HepG2 (cell line): ENCODE data around the gene XRCC1. TPM values are rescaled to one million over a fixed set of nuclear protein-coding genes. Genes with fewer than 3 reads are reported as not detected.

Source experiments
- CEBPZ ChIP-seq: IDR thresholded peaks from 2 replicates; pipeline ENCODE4 v1.6.1; 2012; ENCODE audit warnings: low read length, improper control_type of control experiment
- CREM ChIP-seq, 2 experiments: sonication (generic) in 1 of 2; formaldehyde crosslinking in 1 of 2; IDR thresholded peaks; 2 replicates each; pipeline versions ENCODE4 v1.4.0 to v1.6.1; 2016 to 2020; ENCODE audit warnings: antibody characterized with exemption in 1 of 2, mild to moderate bottlenecking in 1 of 2, missing genetic modification reagents in 1 of 2
- ELK4 ChIP-seq: sonication (generic); formaldehyde crosslinking; IDR thresholded peaks from 2 replicates; pipeline ENCODE4 v1.9.0; 2021; ENCODE audit warnings: missing genetic modification reagents, borderline replicate concordance
- MYPOP ChIP-seq: sonication (generic); formaldehyde crosslinking; IDR thresholded peaks from 2 replicates; pipeline ENCODE4 v1.8.1; 2023; ENCODE audit warnings: mild to moderate bottlenecking, moderate library complexity, missing genetic modification reagents
- REPIN1 ChIP-seq: sonication (generic); formaldehyde crosslinking; IDR thresholded peaks from 2 replicates; pipeline ENCODE4 v1.8.0; 2022; ENCODE audit warnings: missing genetic modification reagents, low read depth, mild to moderate bottlenecking, borderline replicate concordance
- SAFB2 ChIP-seq: sonication (generic); formaldehyde crosslinking; IDR thresholded peaks from 2 replicates; pipeline ENCODE4 v1.5.1; 2020; ENCODE audit warnings: missing genetic modification reagents, low read depth, mild to moderate bottlenecking, borderline replicate concordance
- UBTF ChIP-seq: sonication (generic); formaldehyde crosslinking; IDR thresholded peaks from 2 replicates; pipeline ENCODE4 v1.4.0; 2020; ENCODE audit warnings: mild to moderate bottlenecking, missing genetic modification reagents
- ZBTB26 ChIP-seq: IDR thresholded peaks from 2 replicates; pipeline ENCODE4 v1.6.1; 2016; ENCODE audit warnings: missing compliant biosample characterization, missing genetic modification reagents, borderline replicate concordance
- ZNF263 ChIP-seq: sonication (generic); formaldehyde crosslinking; IDR thresholded peaks from 2 replicates; pipeline ENCODE4 v1.4.0; 2020; ENCODE audit warnings: missing genetic modification reagents
- ZNF44 ChIP-seq: sonication (generic); formaldehyde crosslinking; IDR thresholded peaks from 2 replicates; pipeline ENCODE4 v1.5.1; 2020; ENCODE audit warnings: mild to moderate bottlenecking, missing genetic modification reagents
- ZNF761 ChIP-seq: sonication (generic); formaldehyde crosslinking; conservative IDR thresholded peaks from 2 replicates; pipeline ENCODE4 v1.4.0; 2020; ENCODE audit warnings: mild to moderate bottlenecking, missing genetic modification reagents
- polyA plus RNA-seq, 8 experiments: library from polyadenylated mRNA; depleted of rRNA in 3 of 8; stranded (reverse) in 7 of 8; unstranded in 1 of 8; fragments of >200 nt; fragmentation: Illumina TruSeq in 4 of 8; extraction: Trizol in 4 of 8; gene quantifications; 2 replicates each; pipeline versions ENCODE4 v1.2.1 to v1.2.3, GENCODE V29; 2011 to 2016; ENCODE audit warnings: low read depth in 4 of 8, missing spikeins in 1 of 8, mixed read lengths in 1 of 8; ENCODE audit not compliant: insufficient read depth in 1 of 8
- total RNA-seq, 5 experiments: library from RNA; depleted of rRNA; stranded (reverse); fragments of >200 nt; fragmentation: Illumina TruSeq; extraction: Trizol; gene quantifications; 2 replicates each; pipeline ENCODE4 v1.2.3, GENCODE V29; 2016; ENCODE audit warnings: low read depth in 1 of 5
- TF ChIP-seq, protein P1 (sequence below): sonication (generic); formaldehyde crosslinking; IDR thresholded peaks from 2 replicates; pipeline ENCODE4 v1.8.1; 2022; ENCODE audit warnings: low read depth, mild to moderate bottlenecking, missing genetic modification reagents

Gene XRCC1
- total and polyA plus RNA-seq, 2 of the 13 experiments (the other 11 are each of a cell fraction or from before 2014, with no cell fraction given), result 24.7 to 26.3 TPM

DNA sequence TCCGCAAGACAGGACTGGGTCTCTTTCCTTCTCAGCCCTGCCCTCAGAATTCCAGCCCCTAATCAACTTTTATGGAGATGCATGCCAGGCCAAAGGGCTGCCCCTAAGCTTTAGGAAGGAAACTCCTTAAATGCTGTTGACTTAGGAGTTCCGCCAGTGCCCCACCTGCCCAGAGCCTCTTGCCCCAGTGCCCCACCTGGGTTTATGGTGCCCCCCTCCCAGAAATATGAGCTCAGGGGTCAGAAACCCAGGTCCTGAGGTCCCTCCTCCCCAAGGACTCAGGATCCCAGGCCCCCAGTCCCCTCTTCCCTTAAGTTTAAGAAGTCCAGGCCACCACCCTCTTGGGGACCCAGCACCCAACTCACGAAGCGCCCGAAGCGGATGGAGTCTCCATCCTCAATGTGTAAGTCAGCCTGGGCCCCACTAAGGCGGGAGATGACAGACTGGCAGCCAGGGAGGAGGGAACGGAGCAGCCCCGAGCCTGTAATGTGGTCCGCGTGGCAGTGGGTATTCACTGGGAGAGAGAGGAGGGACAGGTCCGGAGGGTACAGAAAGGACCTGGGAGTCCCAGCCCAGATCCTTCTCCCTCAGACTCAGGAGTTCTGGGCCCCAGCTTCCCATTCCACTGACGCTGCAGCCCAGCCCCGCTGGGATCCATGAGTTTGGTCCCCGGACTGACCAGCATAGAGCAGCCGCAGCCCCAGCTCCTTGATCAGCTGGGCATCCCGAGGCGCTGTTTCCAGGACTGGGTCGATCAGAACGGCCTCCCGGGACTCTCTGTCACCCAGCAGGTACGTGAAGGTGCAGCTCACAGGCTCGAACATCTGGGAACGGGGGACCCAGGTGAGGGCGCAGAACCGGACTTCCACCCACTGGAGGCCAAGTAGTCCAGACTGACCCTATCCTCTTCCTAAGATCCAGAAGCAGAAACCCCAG lies 49.2 kb downstream of the XRCC1 start (continued):
- TF ChIP-seq UBTF, result peak; percentile 46; the same call in 1 of the 2 replicates
- peak; percentile 48; the same call in 1 of the 2 replicates for TF ChIP-seq ZNF263
- peak; percentile 24; the same call in 1 of the 2 replicates for TF ChIP-seq ZNF761 (CRISPR knock-in tag)
- TF ChIP-seq REPIN1 (CRISPR knock-in tag), result peak; percentile 44; the same call in 1 of the 2 replicates
- no peak for TF ChIP-seq SAFB2 (CRISPR knock-in tag)
- 0 out of 2 replicates have a peak, but pooled peaks have one; percentile 16 for TF ChIP-seq ZBTB26 (CRISPR knock-in tag)
- TF ChIP-seq, protein P1, sequence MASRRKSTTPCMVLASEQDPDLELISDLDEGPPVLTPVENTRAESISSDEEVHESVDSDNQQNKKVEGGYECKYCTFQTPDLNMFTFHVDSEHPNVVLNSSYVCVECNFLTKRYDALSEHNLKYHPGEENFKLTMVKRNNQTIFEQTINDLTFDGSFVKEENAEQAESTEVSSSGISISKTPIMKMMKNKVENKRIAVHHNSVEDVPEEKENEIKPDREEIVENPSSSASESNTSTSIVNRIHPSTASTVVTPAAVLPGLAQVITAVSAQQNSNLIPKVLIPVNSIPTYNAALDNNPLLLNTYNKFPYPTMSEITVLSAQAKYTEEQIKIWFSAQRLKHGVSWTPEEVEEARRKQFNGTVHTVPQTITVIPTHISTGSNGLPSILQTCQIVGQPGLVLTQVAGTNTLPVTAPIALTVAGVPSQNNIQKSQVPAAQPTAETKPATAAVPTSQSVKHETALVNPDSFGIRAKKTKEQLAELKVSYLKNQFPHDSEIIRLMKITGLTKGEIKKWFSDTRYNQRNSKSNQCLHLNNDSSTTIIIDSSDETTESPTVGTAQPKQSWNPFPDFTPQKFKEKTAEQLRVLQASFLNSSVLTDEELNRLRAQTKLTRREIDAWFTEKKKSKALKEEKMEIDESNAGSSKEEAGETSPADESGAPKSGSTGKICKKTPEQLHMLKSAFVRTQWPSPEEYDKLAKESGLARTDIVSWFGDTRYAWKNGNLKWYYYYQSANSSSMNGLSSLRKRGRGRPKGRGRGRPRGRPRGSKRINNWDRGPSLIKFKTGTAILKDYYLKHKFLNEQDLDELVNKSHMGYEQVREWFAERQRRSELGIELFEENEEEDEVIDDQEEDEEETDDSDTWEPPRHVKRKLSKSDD (CRISPR knock-in tag), result no peak
- TF ChIP-seq ZNF44 (CRISPR knock-in tag), result peak; percentile 24; the same call in 1 of the 2 replicates
- no peak for TF ChIP-seq CREM (IDR thresholded peaks at IDR 0.05)
- no peak for TF ChIP-seq CREM (CRISPR knock-in tag; IDR thresholded peaks at IDR 0.05)
- TF ChIP-seq CEBPZ, result no peak
- no peak for TF ChIP-seq ELK4 (CRISPR knock-in tag)
- 0 out of 2 replicates have a peak, but pooled peaks have one; percentile 23 for TF ChIP-seq MYPOP (CRISPR knock-in tag)
